ENCODE results near the gene RCL1. TPM values are rescaled to one million over a fixed set of nuclear protein-coding genes. Genes with fewer than 3 reads are reported as not detected.

RCL1 gene
- polyA plus RNA-seq, 1 donor (not counting 4 experiments of a cell fraction or from before 2014, with no cell fraction given): 16.6 TPM

GRCh38 chr9:4862506-4863250, 69.9 kb downstream of the RCL1 start:
- FAIRE-seq: no peak
- TF ChIP-seq CTCF (optimal IDR thresholded peaks at IDR 0.05 in 1 of 3, IDR thresholded peaks at IDR 0.05 in 1 of 3, conservative IDR thresholded peaks at IDR 0.05 in 1 of 3; ENCODE audit: extremely low read depth in 1 of 3, insufficient read depth in 2 of 3, low read length in 3 of 3) (no peak), EZH2 (IDR thresholded peaks at IDR 0.05; ENCODE audit: low read length) (no peak)
- peaks cover 0 to 6% of the 10 kb centered on the region in 2 experiments for H3K36me3 ChIP-seq (ENCODE audit: control insufficient read depth in 2 of 2, extremely low read depth in 1 of 2, insufficient read depth in 2 of 2, low read length in 2 of 2)
- no peaks in the 10 kb centered on the region for H3K27me3 ChIP-seq (ENCODE audit: control insufficient read depth, extremely low read depth, insufficient read depth, low read length)
- H2AFZ ChIP-seq (ENCODE audit: control insufficient read depth, low read length): no peak overlapping the region
- H3K79me2 ChIP-seq (ENCODE audit: control insufficient read depth, insufficient read depth, low read length): no peaks in the 10 kb centered on the region
- dilution Hi-C loops (cut with MboI; ENCODE audit: extremely low pct_ligation_motif_present, low sequenced_read_pairs): no loop called here
- H3K27ac ChIP-seq (ENCODE audit: control insufficient read depth, insufficient read depth, low read length): no peak overlapping the region
- H3K9ac ChIP-seq (ENCODE audit: control insufficient read depth, extremely low read depth, insufficient read depth, low read length): no peak overlapping the region
- H4K20me1 ChIP-seq (ENCODE audit: control insufficient read depth, extremely low read depth, insufficient read depth, low read length): no peaks in the 10 kb centered on the region
- DNase-seq (ENCODE audit: low read depth, low spot score): no peak
- H3K4me1 ChIP-seq (ENCODE audit: control insufficient read depth, extremely low read depth, insufficient read depth, low read length): peaks cover 29% of the 10 kb centered on the region
- H3K4me3 ChIP-seq (ENCODE audit: control insufficient read depth in 2 of 3, extremely low read depth in 1 of 3, insufficient read depth in 2 of 3, low read depth in 1 of 3, low read length in 3 of 3): no peak overlapping the region
- no peaks in the 10 kb centered on the region for H3K9me3 ChIP-seq (ENCODE audit: control insufficient read depth, low read depth, low read length)
- H3K9me1 ChIP-seq (ENCODE audit: control insufficient read depth, extremely low read depth, insufficient read depth, low read length): no peaks in the 10 kb centered on the region
- H3K4me2 ChIP-seq (ENCODE audit: control insufficient read depth, extremely low read depth, insufficient read depth, low read depth, low read length): no peak overlapping the region

- Histone ChIP-seq H3K36me3 (ENCODE audit: control insufficient read depth in 2 of 2, extremely low read depth in 1 of 2, insufficient read depth in 2 of 2, low read length in 2 of 2) (peaks cover 0 to 2% of the 10 kb centered on the region in 2 experiments), H3K4me1 (ENCODE audit: control insufficient read depth, extremely low read depth, insufficient read depth, low read length) (peaks cover 29% of the 10 kb centered on the region), H3K9me1 (ENCODE audit: control insufficient read depth, extremely low read depth, insufficient read depth, low read length) (no peaks in the 10 kb centered on the region), H3K27ac (ENCODE audit: control insufficient read depth, insufficient read depth, low read length) (no peak overlapping the region), H3K4me2 (ENCODE audit: control insufficient read depth, extremely low read depth, insufficient read depth, low read depth, low read length) (no peak overlapping the region), H3K9ac (ENCODE audit: control insufficient read depth, extremely low read depth, insufficient read depth, low read length) (no peak overlapping the region), H3K4me3 (ENCODE audit: control insufficient read depth in 2 of 3, extremely low read depth in 1 of 3, insufficient read depth in 2 of 3, low read depth in 1 of 3, low read length in 3 of 3) (no peak overlapping the region), H3K9me3 (ENCODE audit: control insufficient read depth, low read depth, low read length) (no peaks in the 10 kb centered on the region), H2AFZ (ENCODE audit: control insufficient read depth, low read length) (no peak overlapping the region), H3K79me2 (ENCODE audit: control insufficient read depth, insufficient read depth, low read length) (no peaks in the 10 kb centered on the region), H3K27me3 (ENCODE audit: control insufficient read depth, extremely low read depth, insufficient read depth, low read length) (no peaks in the 10 kb centered on the region), H4K20me1 (ENCODE audit: control insufficient read depth, extremely low read depth, insufficient read depth, low read length) (no peaks in the 10 kb centered on the region)
- DNase-seq (ENCODE audit: low read depth, low spot score) (no peak), FAIRE-seq (no peak)
- TF ChIP-seq EZH2 (IDR thresholded peaks at IDR 0.05; ENCODE audit: low read length) (no peak), CTCF (optimal IDR thresholded peaks at IDR 0.05 in 1 of 3, IDR thresholded peaks at IDR 0.05 in 1 of 3, conservative IDR thresholded peaks at IDR 0.05 in 1 of 3; ENCODE audit: extremely low read depth in 1 of 3, insufficient read depth in 2 of 3, low read length in 3 of 3) (no peak)
- dilution Hi-C loops (cut with MboI; ENCODE audit: extremely low pct_ligation_motif_present, low sequenced_read_pairs): no loop called here
Measured at GRCh38 chr9:4864234-4864661, 71.5 kb downstream of the RCL1 start.
